Panc1 (cell line): ENCODE measurements around the gene SPRR5. TPM values are rescaled to one million over a fixed set of nuclear protein-coding genes. Genes with fewer than 3 reads are reported as not detected.

Experiments
- ATAC-seq: fragments of 200-7000 bp; cut with Tn5 transposase; 2 replicates; pipeline ENCODE4 v1.9.1; 2020; ENCODE audit warnings: mild to moderate bottlenecking, moderate library complexity
- BruUV-seq: library from RNA; stranded (reverse); fragments of 400-500 nt; replicated peaks from 2 replicates; lab custom pipeline; 2021; lab: Mats Ljungman, UMichigan
- CTCF ChIA-PET: fragments of 300-600 bp; sonication (Branson Sonifier 250); formaldehyde crosslinking; loops from one replicate; lab custom pipeline; 2022; ENCODE audit warnings: antibody characterized with exemption; lab: Charles Lee
- POLR2A ChIA-PET: fragments of 300-600 bp; sonication (Branson Sonifier 250); formaldehyde crosslinking; loops from one replicate; lab custom pipeline; 2022; ENCODE audit warnings: antibody characterized with exemption; lab: Charles Lee
- DNase-seq: peaks from one replicate; pipeline ENCODE4 v3.0.0-alpha.2; 2010; ENCODE audit warnings: low read depth, low spot score
- H3K27ac ChIP-seq: 2 replicates; pipeline ENCODE4 v1.5.1; 2011; ENCODE audit warnings: mild to moderate bottlenecking, low read length, inconsistent platforms
- H3K27me3 ChIP-seq: fragments of 200-500 bp; sonication (Bioruptor generic); 2 replicates; pipeline ENCODE4 v1.6.0; 2014; ENCODE audit warnings: low read length, inconsistent platforms; ENCODE audit not compliant: control insufficient read depth, insufficient read depth
- H3K36me3 ChIP-seq: fragments of 200-500 bp; sonication (Bioruptor generic); 2 replicates; pipeline ENCODE4 v1.5.1; 2014; ENCODE audit warnings: inconsistent platforms, mild to moderate bottlenecking, low read length, moderate library complexity; ENCODE audit not compliant: control insufficient read depth, insufficient read depth
- H3K4me1 ChIP-seq: 2 replicates; pipeline ENCODE4 v1.5.1; 2011; ENCODE audit warnings: inconsistent platforms, mild to moderate bottlenecking, low read length, moderate library complexity; ENCODE audit not compliant: control insufficient read depth, insufficient read depth
- H3K4me3 ChIP-seq, 2 experiments: 2 replicates each; pipeline ENCODE4 v1.5.1; 2011 to 2012; ENCODE audit warnings: low read depth in 2 of 2, low read length in 2 of 2, mild to moderate bottlenecking in 2 of 2, inconsistent platforms in 1 of 2, moderate library complexity in 1 of 2
- H3K9me3 ChIP-seq: fragments of 200-500 bp; sonication (Bioruptor generic); 2 replicates; pipeline ENCODE4 v1.5.1; 2014; ENCODE audit warnings: low read depth, mild to moderate bottlenecking, inconsistent platforms, low read length, moderate library complexity; ENCODE audit not compliant: control insufficient read depth, insufficient read depth
- POLR2AphosphoS5 ChIP-seq: IDR thresholded peaks from 2 replicates; pipeline ENCODE4 v1.6.1; 2012; ENCODE audit warnings: mild to moderate bottlenecking, low read depth, low read length, moderate library complexity
- SIN3A ChIP-seq: IDR thresholded peaks from 2 replicates; pipeline ENCODE4 v1.6.1; 2012; ENCODE audit warnings: low read depth, mild to moderate bottlenecking, low read length, moderate library complexity, borderline replicate concordance; ENCODE audit not compliant: insufficient read depth
- TCF7L2 ChIP-seq: IDR thresholded peaks from 2 replicates; pipeline ENCODE4 v1.6.1; 2011; ENCODE audit warnings: mild to moderate bottlenecking, low read depth, low read length, inconsistent platforms
- in situ Hi-C: cut with HindIII; loops from 2 replicates; pipeline ENCODE4 v1.10.0; 2016; ENCODE audit warnings: low sequenced_read_pairs, low pct_unique_long_range_greater_than_20kb
- intact Hi-C: fragments of 100-400 bp; cut with micrococcal nuclease; formaldehyde crosslinking; loops from one replicate; pipeline ENCODE4 v1.10.0; 2022; ENCODE audit not compliant: unreplicated experiment
- total RNA-seq: library from RNA; stranded (reverse); gene quantifications from one replicate; pipeline ENCODE4 v1.2.1, GENCODE V29; 2021; ENCODE audit not compliant: unreplicated experiment
- TF ChIP-seq, protein P1 (sequence below): fragments of 450-650 bp; IDR thresholded peaks from 2 replicates; pipeline ENCODE4 v1.5.1; 2017; ENCODE audit warnings: mild to moderate bottlenecking
- TF ChIP-seq, protein P2 (sequence below), 2 experiments: IDR thresholded peaks; 2 replicates each; pipeline ENCODE4 v1.6.1; 2011 to 2012; ENCODE audit warnings: low read depth in 2 of 2, control low read depth in 1 of 2, low read length in 1 of 2, mild to moderate bottlenecking in 1 of 2, moderate library complexity in 1 of 2; ENCODE audit not compliant: insufficient read depth in 1 of 2

SPRR5 gene
- total RNA-seq, 1 experiment from 2014 or later: not detected

DNA sequence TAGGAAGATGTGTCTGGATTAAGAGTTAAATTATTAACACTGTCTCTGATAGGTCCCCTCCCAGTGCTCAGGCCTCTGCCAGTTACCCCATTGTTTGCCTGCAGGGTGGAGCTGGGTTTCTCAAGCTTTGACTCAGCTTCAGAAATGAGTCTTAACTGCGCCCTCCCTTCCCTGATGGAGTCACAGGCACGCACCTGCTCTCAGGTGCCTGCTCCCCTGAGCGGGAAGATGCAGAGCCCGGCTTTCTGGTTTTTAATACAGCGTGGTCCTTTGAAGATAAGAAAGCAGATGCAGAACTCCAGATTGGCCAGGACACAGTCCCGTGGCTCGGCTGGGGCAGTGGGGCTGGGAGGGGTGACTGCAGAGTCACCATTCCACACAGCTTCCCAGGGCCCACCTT lies 20.2 kb downstream of the SPRR5 start:
- in situ Hi-C loops (no loop called here), intact Hi-C loops (no loop called here)
- no peak overlapping the region for H3K4me3 ChIP-seq
- H3K27me3 ChIP-seq: no peaks in the 10 kb centered on the region; the same call in 1 of the 2 replicates
- no peaks in the 10 kb centered on the region for H3K36me3 ChIP-seq
- H3K9me3 ChIP-seq: no peaks in the 10 kb centered on the region
- TF ChIP-seq, protein P1, sequence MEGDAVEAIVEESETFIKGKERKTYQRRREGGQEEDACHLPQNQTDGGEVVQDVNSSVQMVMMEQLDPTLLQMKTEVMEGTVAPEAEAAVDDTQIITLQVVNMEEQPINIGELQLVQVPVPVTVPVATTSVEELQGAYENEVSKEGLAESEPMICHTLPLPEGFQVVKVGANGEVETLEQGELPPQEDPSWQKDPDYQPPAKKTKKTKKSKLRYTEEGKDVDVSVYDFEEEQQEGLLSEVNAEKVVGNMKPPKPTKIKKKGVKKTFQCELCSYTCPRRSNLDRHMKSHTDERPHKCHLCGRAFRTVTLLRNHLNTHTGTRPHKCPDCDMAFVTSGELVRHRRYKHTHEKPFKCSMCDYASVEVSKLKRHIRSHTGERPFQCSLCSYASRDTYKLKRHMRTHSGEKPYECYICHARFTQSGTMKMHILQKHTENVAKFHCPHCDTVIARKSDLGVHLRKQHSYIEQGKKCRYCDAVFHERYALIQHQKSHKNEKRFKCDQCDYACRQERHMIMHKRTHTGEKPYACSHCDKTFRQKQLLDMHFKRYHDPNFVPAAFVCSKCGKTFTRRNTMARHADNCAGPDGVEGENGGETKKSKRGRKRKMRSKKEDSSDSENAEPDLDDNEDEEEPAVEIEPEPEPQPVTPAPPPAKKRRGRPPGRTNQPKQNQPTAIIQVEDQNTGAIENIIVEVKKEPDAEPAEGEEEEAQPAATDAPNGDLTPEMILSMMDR: no peak
- TF ChIP-seq, protein P2, sequence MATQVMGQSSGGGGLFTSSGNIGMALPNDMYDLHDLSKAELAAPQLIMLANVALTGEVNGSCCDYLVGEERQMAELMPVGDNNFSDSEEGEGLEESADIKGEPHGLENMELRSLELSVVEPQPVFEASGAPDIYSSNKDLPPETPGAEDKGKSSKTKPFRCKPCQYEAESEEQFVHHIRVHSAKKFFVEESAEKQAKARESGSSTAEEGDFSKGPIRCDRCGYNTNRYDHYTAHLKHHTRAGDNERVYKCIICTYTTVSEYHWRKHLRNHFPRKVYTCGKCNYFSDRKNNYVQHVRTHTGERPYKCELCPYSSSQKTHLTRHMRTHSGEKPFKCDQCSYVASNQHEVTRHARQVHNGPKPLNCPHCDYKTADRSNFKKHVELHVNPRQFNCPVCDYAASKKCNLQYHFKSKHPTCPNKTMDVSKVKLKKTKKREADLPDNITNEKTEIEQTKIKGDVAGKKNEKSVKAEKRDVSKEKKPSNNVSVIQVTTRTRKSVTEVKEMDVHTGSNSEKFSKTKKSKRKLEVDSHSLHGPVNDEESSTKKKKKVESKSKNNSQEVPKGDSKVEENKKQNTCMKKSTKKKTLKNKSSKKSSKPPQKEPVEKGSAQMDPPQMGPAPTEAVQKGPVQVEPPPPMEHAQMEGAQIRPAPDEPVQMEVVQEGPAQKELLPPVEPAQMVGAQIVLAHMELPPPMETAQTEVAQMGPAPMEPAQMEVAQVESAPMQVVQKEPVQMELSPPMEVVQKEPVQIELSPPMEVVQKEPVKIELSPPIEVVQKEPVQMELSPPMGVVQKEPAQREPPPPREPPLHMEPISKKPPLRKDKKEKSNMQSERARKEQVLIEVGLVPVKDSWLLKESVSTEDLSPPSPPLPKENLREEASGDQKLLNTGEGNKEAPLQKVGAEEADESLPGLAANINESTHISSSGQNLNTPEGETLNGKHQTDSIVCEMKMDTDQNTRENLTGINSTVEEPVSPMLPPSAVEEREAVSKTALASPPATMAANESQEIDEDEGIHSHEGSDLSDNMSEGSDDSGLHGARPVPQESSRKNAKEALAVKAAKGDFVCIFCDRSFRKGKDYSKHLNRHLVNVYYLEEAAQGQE (IDR thresholded peaks at IDR 0.05; ENCODE audit: insufficient read depth in 1 of 2, low read depth in 2 of 2, low read length in 1 of 2): no peak
- TF ChIP-seq POLR2AphosphoS5 (no peak), SIN3A (no peak), TCF7L2 (no peak)
- no peaks in the 10 kb centered on the region for H3K4me1 ChIP-seq
- ChIA-PET POLR2A (no interaction called here), CTCF (no interaction called here)
- no TSS peak for BruUV-seq
- no peak for ATAC-seq
- no peak for DNase-seq
- H3K27ac ChIP-seq: no peak overlapping the region

DNA sequence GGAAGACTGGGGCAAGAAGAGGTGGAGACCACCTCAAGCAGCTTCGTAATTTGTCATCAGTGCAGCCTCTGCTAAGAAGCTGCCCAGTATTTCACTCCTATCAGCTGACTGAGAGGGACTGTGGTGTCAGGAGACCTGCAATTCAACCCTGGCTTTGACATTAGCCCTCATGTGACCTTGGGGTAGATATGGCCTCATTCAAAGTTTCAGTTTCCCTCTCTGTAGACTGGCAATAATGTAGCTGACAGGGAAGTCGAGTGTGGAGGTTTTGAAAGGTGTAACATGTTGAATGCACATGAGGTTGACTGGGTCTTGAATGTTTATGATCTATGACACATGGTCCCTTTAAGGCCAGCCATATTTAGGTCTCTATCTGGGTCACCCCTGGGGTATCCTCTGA lies 21.2 kb downstream of the SPRR5 start:
- TF ChIP-seq, protein P1: no peak
- TF ChIP-seq, protein P2 (IDR thresholded peaks at IDR 0.05; ENCODE audit: insufficient read depth in 1 of 2, low read depth in 2 of 2, low read length in 1 of 2): no peak
- TF ChIP-seq POLR2AphosphoS5: no peak
- TF ChIP-seq TCF7L2: no peak
- TF ChIP-seq SIN3A: no peak
- no TSS peak for BruUV-seq
- H3K9me3 ChIP-seq: no peaks in the 10 kb centered on the region
- H3K4me1 ChIP-seq: no peaks in the 10 kb centered on the region
- no peak overlapping the region for H3K27ac ChIP-seq
- ATAC-seq (no peak), DNase-seq (no peak)
- H3K36me3 ChIP-seq: no peaks in the 10 kb centered on the region
- no peak overlapping the region for H3K4me3 ChIP-seq
- no peaks in the 10 kb centered on the region; the same call in 1 of the 2 replicates for H3K27me3 ChIP-seq
- intact Hi-C loops (no loop called here), in situ Hi-C loops (no loop called here)
- CTCF ChIA-PET: no interaction called here
- POLR2A ChIA-PET: no interaction called here
